Right lobe of liver (tissue), 6 donors: ENCODE data around the gene ERMAP. TPM values are rescaled to one million over a fixed set of nuclear protein-coding genes. Genes with fewer than 3 reads are reported as not detected.
A peak's percentile ranks its signal among the peaks of the same experiment; 100 is the strongest.

ENCODE experiments used
- ATAC-seq, 4 donors: fragments of 200-7000 bp; cut with Tn5 transposase; one replicate each; pipeline ENCODE4 v1.9.1; 2020; ENCODE audit warnings: mild to moderate bottlenecking in 4 of 4, moderate library complexity in 4 of 4
- DNase-seq, 3 donors: peaks; one replicate each; pipeline ENCODE4 v3.0.0-alpha.2; 2020
- H3K27ac ChIP-seq, 3 donors: fragments of 200-600 bp; one replicate each; pipeline ENCODE4 v1.8.0; 2022
- H3K27me3 ChIP-seq, 2 donors: fragments of 200-600 bp; one replicate each; pipeline ENCODE4 v1.8.0; 2022
- H3K36me3 ChIP-seq, 4 donors: fragments of 200-600 bp; sonication (generic) in 1 of 4; one replicate each; pipeline versions ENCODE4 v1.5.1 to v1.8.0; 2017 to 2022; ENCODE audit warnings: control low read depth in 1 of 4
- H3K4me1 ChIP-seq, 4 donors: fragments of 200-600 bp; sonication (generic) in 1 of 4; one replicate each; pipeline versions ENCODE4 v1.5.1 to v1.8.0; 2017 to 2022; ENCODE audit warnings: control low read depth in 1 of 4
- H3K4me3 ChIP-seq, 3 donors: fragments of 200-600 bp; one replicate each; pipeline ENCODE4 v1.8.0; 2022
- H3K9me3 ChIP-seq, 4 donors: fragments of 200-600 bp; sonication (generic) in 1 of 4; one replicate each; pipeline versions ENCODE4 v1.5.1 to v1.8.0; 2017 to 2022; ENCODE audit warnings: control low read depth in 1 of 4
- CTCF ChIP-seq, 4 donors: fragments of 200-600 bp in 3 of 4; fragments of 450-650 bp in 1 of 4; IDR thresholded peaks; one replicate each; pipeline versions ENCODE4 v1.5.1 to v1.8.0; 2016 to 2022; ENCODE audit warnings: antibody characterized with exemption in 4 of 4, mild to moderate bottlenecking in 2 of 4
- POLR2A ChIP-seq: fragments of 450-650 bp; IDR thresholded peaks from one replicate; pipeline ENCODE4 v1.6.1; 2017; ENCODE audit warnings: antibody characterized with exemption, mild to moderate bottlenecking
- WGBS: methylation state at CpG from one replicate; pipeline ENCODE4 v1.1.6; 2018; ENCODE audit warnings: low coverage, low lambda C conversion rate; ENCODE audit not compliant: insufficient coverage; ENCODE audit errors: missing lambda C conversion rate; 5-methylcytosine and 5-hydroxymethylcytosine counted together
- intact Hi-C, 2 donors: fragments of 100-400 bp; cut with DNase I; formaldehyde crosslinking; loops; one replicate each; pipeline versions ENCODE4 v1.11.2 to v1.14.1; 2022
- total RNA-seq, 6 experiments: library from RNA; depleted of rRNA in 2 of 6; stranded (reverse); fragments of >200 nt in 2 of 6; fragmentation: NEBNext Ultra II Directional in 3 of 6; extraction: Animal tissue kit (Norgen Biotek cat#: 25700) in 3 of 6; gene quantifications; one replicate each; pipeline versions ENCODE4 v1.1.0 to v1.2.4, GENCODE V29; 2016 to 2023
- donor health status: DM: no; HTN: yes; CAD: no.
- donor health status: DM: no; HTN: no; CAD: no.
- donor health status: DM: no; HTN: no; CAD: no.
- donor health status: DM: no; HTN: yes; CAD: no.
- donor health status: DM: no; HTN: yes; CAD: no.

Gene ERMAP
- total RNA-seq, 6 experiments from 2014 or later: 6.6 to 16.2 (median 13.9) TPM

- no peaks in the 10 kb centered on the region for H3K9me3 ChIP-seq
- WGBS: 75% methylated on average over 2 of the region's 2 CpGs
- DNase-seq (no peak), ATAC-seq (no peak)
- TF ChIP-seq POLR2A (no peak), CTCF (IDR thresholded peaks at IDR 0.05) (no peak)
- peaks cover 0 to 31% (median 0%) of the 10 kb centered on the region in 4 donors for H3K36me3 ChIP-seq
- H3K4me1 ChIP-seq: peaks cover 0 to 8% (median 0%) of the 10 kb centered on the region in 4 donors
- H3K27me3 ChIP-seq: no peaks in the 10 kb centered on the region
- no peak overlapping the region for H3K27ac ChIP-seq
- H3K4me3 ChIP-seq: no peak overlapping the region
- intact Hi-C loops: loop anchor here in 1 of 2 donors (5.0 to 10.0 kb wide), 2 partner anchors 133 to 295 kb away; no protein-coding TSS in a partner anchor
Measured at GRCh38 chr1:42779725-42780124, 37.2 kb upstream of the ERMAP start.

DNA sequence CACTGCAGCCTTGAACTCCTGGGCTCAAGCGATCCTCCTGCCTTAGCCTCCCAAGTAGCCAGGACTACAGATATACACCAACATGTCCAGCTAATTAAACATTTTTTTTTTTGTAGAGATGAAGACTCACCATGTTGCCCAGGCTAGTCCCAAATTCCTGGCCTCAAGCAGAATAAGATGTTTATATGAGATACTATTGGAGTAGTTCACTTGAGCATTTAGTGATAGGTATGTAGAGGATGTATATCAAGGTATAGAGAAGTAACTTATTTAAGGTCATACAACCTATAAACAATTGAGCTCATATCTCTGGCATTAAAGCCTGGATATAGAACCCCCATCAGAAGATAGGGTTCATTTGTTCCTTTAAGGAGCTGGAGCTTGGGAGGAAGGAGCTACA, 36.7 kb upstream of the ERMAP start:
- H3K27me3 ChIP-seq: no peaks in the 10 kb centered on the region
- intact Hi-C loops: no loop called here
- H3K9me3 ChIP-seq: no peaks in the 10 kb centered on the region
- TF ChIP-seq CTCF (IDR thresholded peaks at IDR 0.05) (no peak), POLR2A (no peak)
- ATAC-seq (no peak), DNase-seq (no peak)
- peaks cover 0 to 26% (median 0%) of the 10 kb centered on the region in 4 donors for H3K36me3 ChIP-seq
- peaks cover 0 to 7% (median 0%) of the 10 kb centered on the region in 4 donors for H3K4me1 ChIP-seq
- WGBS: 90% methylated on average over 1 of the region's 1 CpG
- H3K27ac ChIP-seq: no peak overlapping the region
- no peak overlapping the region for H3K4me3 ChIP-seq

GRCh38 chr1:42783092-42783491, 33.8 kb upstream of the ERMAP start:
- no peaks in the 10 kb centered on the region for H3K27me3 ChIP-seq
- no peak overlapping the region for H3K4me3 ChIP-seq
- ATAC-seq (no peak), DNase-seq (no peak)
- no peak for TF ChIP-seq POLR2A
- TF ChIP-seq CTCF (IDR thresholded peaks at IDR 0.05): no peak
- 92% methylated on average over 2 of the region's 2 CpGs for WGBS
- H3K4me1 ChIP-seq: peaks cover 0 to 7% (median 0%) of the 10 kb centered on the region in 4 donors
- no peaks in the 10 kb centered on the region for H3K36me3 ChIP-seq
- no peak overlapping the region for H3K27ac ChIP-seq
- no peaks in the 10 kb centered on the region for H3K9me3 ChIP-seq
- intact Hi-C loops: no loop called here

DNA sequence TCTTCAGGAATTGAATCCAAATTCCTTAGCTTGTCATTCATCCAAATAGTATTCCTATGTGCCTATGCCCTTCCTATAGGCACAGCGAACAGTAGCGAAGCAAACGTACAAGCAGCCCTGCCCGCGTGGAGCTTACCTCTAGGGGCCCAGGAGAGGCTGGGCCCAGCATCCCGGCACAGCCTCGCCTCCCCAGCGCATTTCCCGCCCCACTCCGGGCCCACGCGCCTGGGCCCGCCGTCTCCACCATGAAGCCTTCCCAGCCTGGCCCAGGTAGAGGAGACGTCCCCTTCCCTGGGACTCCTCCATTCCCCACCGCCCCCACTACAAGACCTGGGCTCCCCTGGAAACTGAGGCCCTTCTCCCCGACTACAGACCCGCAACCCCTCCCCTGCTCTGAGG, 32.4 kb upstream of the ERMAP start:
- TF ChIP-seq CTCF (IDR thresholded peaks at IDR 0.05): no peak
- TF ChIP-seq POLR2A: no peak
- DNase-seq (no peak), ATAC-seq (peak in 2 of 4 donors; percentile 5 to 12)
- no peaks in the 10 kb centered on the region for H3K36me3 ChIP-seq
- no peak overlapping the region for H3K27ac ChIP-seq
- H3K4me3 ChIP-seq: no peak overlapping the region
- H3K27me3 ChIP-seq: no peaks in the 10 kb centered on the region
- intact Hi-C loops: no loop called here
- H3K4me1 ChIP-seq: peaks cover 0 to 7% (median 0%) of the 10 kb centered on the region in 4 donors
- 93% methylated on average over 9 of the region's 18 CpGs for WGBS
- no peaks in the 10 kb centered on the region for H3K9me3 ChIP-seq
